ENCODE measurements around the gene CPT1C. TPM values are rescaled to one million over a fixed set of nuclear protein-coding genes. Genes with fewer than 3 reads are reported as not detected.

The CPT1C gene
- total RNA-seq, 1 donor from 2014 or later = 7.2 TPM

GRCh38 chr19:49681830-49682229 is 9.1 kb upstream of the CPT1C start:
- DNase-seq (ENCODE audit: low spot score) = no peak

GRCh38 chr19:49682274-49682673 is 8.6 kb upstream of the CPT1C start:
- DNase-seq (ENCODE audit: low spot score) = no peak

GRCh38 chr19:49683814-49684250 is 7.1 kb upstream of the CPT1C start:
- DNase-seq (ENCODE audit: low spot score) = no peak

- DNase-seq (ENCODE audit: low spot score) = no peak
Observed at GRCh38 chr19:49684251-49684982, 6.5 kb upstream of the CPT1C start.

GRCh38 chr19:49684983-49685553 is 5.8 kb upstream of the CPT1C start:
- DNase-seq (ENCODE audit: low spot score) = no peak

- DNase-seq (ENCODE audit: low spot score) = no peak
Observed at GRCh38 chr19:49685845-49686332, 5.0 kb upstream of the CPT1C start.

GRCh38 chr19:49686503-49687088 is 4.3 kb upstream of the CPT1C start:
- no peak for DNase-seq (ENCODE audit: low spot score)

- DNase-seq (ENCODE audit: low spot score) = no peak
Observed at GRCh38 chr19:49687150-49687549, 3.8 kb upstream of the CPT1C start.

- DNase-seq (ENCODE audit: low spot score) = no peak
Observed at GRCh38 chr19:49687566-49688316, 3.2 kb upstream of the CPT1C start.

GRCh38 chr19:49688531-49689132 is 2.3 kb upstream of the CPT1C start:
- no peak for DNase-seq (ENCODE audit: low spot score)

GRCh38 chr19:49689133-49690078 is 1.5 kb upstream of the CPT1C start, which contains the start of gene ADM5:
ADM5 (plus strand) TSS chr19:49689594; CDS start chr19:49689838, 244 bp downstream.
- DNase-seq (ENCODE audit: low spot score) = no peak

GRCh38 chr19:49690079-49690655 is 749 bp upstream of the CPT1C start:
- no peak for DNase-seq (ENCODE audit: low spot score)

GRCh38 chr19:49691243-49692146 is 579 bp downstream of the CPT1C start:
- DNase-seq (ENCODE audit: low spot score) = no peak

- no peak for DNase-seq (ENCODE audit: low spot score)
Observed at GRCh38 chr19:49692147-49692506, 1.2 kb downstream of the CPT1C start.

- no peak for DNase-seq (ENCODE audit: low spot score)
Observed at GRCh38 chr19:49696115-49696514, 5.2 kb downstream of the CPT1C start.

GRCh38 chr19:49696865-49697264 is 5.9 kb downstream of the CPT1C start:
- DNase-seq (ENCODE audit: low spot score) = no peak

GRCh38 chr19:49699364-49699763 is 8.4 kb downstream of the CPT1C start:
- no peak for DNase-seq (ENCODE audit: low spot score)

GRCh38 chr19:49700563-49700962 is 9.6 kb downstream of the CPT1C start:
- DNase-seq (ENCODE audit: low spot score) = no peak
